ENCODE data around the gene MMP20.

MMP20 gene

DNA sequence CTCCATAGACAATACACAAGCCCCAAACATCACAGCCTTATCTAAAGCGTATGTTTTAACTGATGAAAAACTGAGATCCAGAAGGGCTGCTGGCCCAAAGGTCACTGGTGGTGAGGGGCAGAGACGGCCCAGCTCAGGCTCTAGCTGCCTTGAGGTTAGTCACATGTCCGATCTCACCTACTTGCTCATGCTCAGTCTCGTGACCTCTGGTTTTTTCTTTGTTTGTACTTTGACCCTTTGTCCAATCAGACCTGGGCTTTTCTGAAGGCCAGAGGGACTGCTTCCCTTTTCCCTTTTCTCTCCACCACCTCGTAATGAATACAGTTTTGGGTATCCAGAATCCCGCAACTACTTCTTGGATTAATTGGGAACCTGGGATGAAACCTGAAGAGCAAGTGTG is 28.6 kb downstream of the MMP20 start:
- DNase-seq (ENCODE audit: insufficient read length, low spot score) (no peak), FAIRE-seq (no peak)

DNA sequence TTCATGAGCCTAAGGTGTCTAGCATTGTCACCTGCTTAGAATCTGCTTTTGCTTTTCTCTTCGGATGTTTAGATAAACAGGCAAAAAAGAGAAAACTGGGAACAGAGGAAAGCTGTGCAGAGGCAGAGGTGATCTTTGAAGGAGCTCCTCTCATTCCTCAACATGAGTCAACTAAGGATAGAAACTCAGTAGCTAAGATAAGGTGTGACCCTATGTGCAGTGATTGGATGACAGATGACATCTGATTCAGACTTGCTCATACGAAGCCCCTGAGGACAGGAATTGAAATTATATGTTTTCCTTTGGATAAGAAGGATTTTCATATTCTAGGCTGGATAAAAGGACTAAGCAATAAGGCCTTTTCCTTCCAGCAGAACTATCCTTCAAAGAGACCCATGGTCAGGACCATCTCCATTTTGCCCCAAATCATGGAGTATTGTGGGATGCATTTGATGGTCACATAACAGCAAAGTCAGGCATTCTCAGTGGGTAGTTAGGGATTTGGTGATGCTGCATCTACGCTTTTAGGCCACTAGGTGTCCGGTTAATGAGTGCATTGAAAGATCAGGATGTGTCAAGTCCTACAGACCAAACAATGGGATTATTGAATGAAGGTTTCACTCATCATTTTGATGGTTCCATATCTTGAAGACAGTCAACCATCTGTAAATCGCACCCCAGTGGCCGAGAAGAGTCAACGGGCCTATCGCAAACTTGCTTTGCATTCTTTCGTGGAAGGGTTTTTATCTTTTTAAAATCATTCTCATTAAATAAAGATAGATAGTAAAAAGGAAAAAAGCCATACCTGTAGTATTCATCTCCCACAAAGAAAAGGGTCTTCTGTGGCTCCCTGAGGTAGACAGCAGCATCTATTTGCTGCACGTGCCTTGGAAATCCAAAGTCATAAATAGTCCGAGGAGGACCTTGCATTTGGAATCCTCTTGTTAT is 32.2 kb downstream of the MMP20 start:
- peak; percentile 32 for DNase-seq (ENCODE audit: insufficient read length, low spot score)
- FAIRE-seq: peak; percentile 97

DNA sequence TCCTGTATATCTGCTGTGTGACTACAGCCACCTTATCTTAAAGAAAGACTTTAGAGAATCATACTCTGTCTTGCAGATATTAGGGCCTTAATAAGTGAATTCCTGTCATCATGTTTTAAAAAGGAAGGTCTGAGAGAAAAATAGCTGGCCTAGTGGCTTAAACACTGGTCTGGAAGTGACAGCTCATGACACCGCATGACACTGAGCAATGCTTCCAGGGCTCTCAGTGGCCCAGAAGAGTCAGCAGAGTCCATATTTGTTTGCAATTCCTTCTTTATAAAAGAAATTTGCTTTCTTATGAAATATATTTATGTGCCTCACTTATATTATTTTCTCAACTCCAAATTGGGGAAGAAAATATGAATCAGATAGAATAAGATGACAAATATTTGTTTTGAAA is 33.0 kb downstream of the MMP20 start:
- DNase-seq (ENCODE audit: insufficient read length, low spot score): no peak
- no peak for FAIRE-seq

- FAIRE-seq (no peak), DNase-seq (ENCODE audit: insufficient read length, low spot score) (no peak)
Observed at GRCh38 chr11:102591160-102591718, 33.9 kb downstream of the MMP20 start.

- FAIRE-seq (no peak), DNase-seq (ENCODE audit: insufficient read length, low spot score) (no peak)
Observed at GRCh38 chr11:102590276-102591049, 34.7 kb downstream of the MMP20 start.

- DNase-seq (ENCODE audit: insufficient read length, low spot score) (no peak), FAIRE-seq (no peak)
Observed at GRCh38 chr11:102589047-102589459, 36.1 kb downstream of the MMP20 start.

DNA sequence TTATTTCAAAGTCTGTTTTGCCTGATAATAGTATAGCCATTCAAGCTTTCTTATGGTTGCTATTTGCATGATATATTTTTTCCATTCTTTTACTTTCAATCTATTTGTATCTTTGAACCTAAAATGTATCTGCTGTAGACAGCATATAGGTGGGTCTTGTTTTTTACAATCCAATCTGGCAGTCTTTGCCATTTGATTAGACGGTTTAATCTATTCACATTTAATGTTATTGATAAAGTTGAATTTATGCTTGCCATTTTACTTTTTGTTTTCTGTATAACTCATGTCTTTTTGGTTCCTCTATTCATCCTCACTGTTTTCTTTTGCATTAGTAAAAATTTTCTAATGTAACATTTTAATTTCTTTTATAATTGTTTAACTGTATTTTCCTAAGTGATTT is 37.4 kb downstream of the MMP20 start:
- DNase-seq (ENCODE audit: insufficient read length, low spot score): no peak
- no peak for FAIRE-seq

- DNase-seq (ENCODE audit: insufficient read length, low spot score): no peak
- FAIRE-seq: peak; percentile 96
Observed at GRCh38 chr11:102583141-102583873, 41.8 kb downstream of the MMP20 start.

DNA sequence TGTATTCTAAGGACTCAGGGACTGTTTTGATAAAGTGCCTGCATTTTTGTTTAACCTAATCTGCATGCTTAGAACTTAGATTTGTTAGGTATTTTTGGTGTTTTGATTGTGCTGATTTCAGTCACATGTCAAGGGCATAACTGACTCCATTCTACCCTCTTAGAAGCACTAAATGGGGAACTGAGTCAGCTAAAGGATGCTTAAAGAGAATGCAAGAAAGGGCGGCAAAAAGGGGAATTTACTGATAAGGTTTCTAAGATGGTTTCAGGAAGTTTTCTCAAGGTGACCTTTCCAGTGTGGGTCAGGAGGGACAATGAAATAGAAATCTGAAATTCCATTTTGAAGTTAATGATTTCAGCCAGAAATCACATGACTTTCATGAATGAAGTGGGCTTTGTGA is 43.0 kb downstream of the MMP20 start:
- FAIRE-seq: no peak

GRCh38 chr11:102581066-102581465 is 44.1 kb downstream of the MMP20 start:
- peak; percentile 72 for FAIRE-seq
- DNase-seq (ENCODE audit: insufficient read length, low spot score): no peak

More for the DNA sequence above, 43.0 kb downstream of the MMP20 start:
- DNase-seq (ENCODE audit: insufficient read length, low spot score): no peak

DNA sequence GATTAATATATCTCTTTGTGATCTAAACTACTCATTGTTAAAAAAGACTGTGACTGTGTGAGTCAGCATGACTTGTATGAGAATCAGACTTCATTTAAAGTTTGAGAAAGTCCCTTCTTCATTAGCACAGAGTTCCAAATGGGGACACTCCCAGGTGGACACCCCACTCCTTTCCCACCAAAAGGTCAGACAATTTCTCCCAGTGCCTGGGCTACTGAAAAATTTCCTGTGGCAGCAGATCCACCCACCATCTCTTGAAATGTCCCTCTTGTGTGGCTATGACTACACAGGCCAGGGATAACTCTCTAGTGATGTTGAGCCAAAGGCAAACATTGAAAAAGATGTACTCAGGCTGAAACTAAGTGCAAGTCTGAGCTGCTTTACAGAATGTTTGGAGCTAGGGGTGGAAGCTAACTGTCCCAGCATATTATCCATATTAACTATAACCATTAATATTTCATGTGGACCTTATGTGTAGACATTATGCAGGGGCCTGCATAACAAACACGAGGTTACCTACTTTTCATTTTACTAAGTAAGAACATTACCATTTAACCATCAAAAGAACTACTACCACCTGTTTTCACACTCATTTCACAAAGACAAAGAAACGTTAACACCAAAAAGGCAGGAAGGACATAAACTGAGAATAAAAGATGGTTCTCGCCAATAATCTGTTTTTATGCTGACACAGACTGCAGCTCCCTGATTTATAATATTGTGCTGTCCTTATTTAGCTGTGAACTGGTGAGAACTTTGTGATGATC is 44.8 kb downstream of the MMP20 start:
- FAIRE-seq (peak; percentile 54), DNase-seq (ENCODE audit: insufficient read length, low spot score) (no peak)

DNA sequence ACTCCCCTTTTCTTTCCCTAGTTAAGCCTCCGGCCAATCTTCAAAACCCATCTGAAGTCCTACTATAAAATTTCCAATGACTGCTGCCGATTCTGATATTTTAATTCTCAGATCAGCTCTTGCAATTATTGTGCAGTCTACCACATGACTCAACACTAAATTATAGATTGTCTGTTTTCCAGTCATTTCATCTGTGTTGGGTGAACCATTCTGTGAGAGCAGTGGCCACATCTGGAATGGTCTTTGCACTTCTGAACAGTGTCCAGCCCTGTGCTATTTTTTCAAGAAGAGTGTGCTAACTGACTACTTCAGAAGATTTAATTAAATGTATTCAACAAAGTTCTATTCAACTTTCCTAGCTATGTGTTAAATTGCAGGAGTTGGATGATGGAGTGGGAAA is 47.4 kb downstream of the MMP20 start:
- FAIRE-seq: peak; percentile 33
- DNase-seq (ENCODE audit: insufficient read length, low spot score): no peak

- FAIRE-seq (no peak), DNase-seq (ENCODE audit: insufficient read length, low spot score) (no peak)
Observed at GRCh38 chr11:102577182-102577581, 48.0 kb downstream of the MMP20 start.

DNA sequence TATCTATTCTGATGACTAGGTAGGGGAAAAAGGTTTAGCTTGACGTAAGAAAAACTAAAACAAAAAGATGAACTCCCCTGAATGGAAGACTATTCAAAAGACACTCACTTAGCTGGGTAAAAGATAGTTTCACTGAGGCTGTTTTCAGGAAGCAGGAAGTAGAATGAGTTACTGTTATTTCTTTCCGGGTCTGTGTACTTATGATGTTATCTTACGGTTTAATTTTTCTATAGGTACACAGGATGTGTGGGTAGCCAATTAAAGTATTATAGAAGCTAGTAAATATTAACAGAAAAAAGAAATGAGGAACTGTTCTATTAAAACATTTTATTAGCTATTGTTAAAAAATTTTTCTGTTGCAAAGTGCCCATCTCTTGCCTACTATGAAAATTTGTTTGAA is 48.8 kb downstream of the MMP20 start:
- FAIRE-seq (no peak), DNase-seq (ENCODE audit: insufficient read length, low spot score) (no peak)

- peak; percentile 72 for FAIRE-seq
- no peak for DNase-seq (ENCODE audit: insufficient read length, low spot score)
Observed at GRCh38 chr11:102575012-102575411, 50.1 kb downstream of the MMP20 start.

DNA sequence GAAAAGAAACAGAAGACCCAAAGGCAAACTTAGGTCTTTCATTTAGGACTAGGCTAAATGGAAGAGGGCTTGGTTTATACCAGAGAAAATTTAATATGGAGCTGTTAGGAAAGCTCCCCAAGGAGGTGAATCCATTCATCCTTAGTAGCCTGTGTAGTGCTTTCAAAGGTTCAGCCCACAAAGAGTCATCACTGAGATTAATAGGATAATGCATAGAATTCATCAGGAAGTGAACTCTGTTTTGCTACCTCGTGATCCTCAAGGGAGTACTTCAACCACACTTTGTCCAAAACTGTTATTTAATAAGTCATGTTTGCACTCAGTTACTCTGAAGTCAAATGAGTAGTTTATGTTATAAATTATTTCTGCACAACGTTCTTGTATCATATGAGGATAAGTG is 51.3 kb downstream of the MMP20 start:
- DNase-seq (ENCODE audit: insufficient read length, low spot score) (no peak), FAIRE-seq (no peak)

DNA sequence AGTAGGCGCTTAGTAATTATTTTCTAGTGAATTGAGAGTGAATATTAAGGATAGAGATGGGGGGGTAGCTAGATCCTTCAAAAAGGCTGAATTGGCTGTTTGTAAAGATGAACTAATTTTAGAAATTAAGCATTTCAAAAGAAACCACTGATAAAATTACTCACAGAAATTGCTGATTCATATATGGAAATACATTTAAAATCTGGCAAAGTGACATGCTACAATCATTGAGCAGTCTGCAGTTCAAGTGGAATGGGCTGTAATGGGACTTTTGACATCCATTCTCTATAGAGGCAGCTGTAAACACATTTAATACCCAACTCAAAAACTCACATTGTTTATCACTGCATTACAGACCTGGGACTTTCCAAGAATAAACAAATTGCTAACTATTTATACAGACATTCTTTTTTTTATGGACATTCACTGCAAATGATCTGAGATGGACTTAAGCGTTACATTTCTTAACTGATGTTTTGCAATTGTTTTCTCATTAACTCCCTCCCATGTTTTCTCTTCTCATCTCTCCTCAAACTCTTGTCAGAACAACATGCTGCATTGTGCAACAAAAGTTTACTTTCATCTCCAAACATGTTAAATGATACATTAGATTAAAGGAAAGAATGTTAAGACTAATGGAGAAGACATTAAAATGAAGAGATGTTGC is 52.4 kb downstream of the MMP20 start:
- DNase-seq (ENCODE audit: insufficient read length, low spot score) (no peak), FAIRE-seq (no peak)

- DNase-seq (ENCODE audit: insufficient read length, low spot score) (no peak), FAIRE-seq (no peak)
Observed at GRCh38 chr11:102568851-102569250, 56.3 kb downstream of the MMP20 start.

DNA sequence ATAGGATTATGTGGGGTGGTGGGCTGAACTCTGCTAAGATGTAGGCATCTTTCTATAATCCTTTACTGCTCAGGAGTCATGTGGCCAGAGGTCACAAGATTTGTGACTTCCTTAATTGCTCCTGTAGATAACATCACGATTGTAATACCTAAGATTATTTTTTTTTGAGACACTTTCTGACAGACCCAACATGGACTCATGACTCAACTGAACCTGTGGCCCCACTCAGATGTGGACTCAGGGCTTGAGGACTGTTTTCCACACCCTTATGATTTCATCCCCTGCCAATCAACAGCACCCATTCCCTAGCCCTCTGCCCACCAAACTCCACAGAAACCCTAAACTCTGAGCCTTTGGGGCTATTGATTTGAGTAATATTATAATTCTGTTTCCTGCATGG is 59.0 kb downstream of the MMP20 start:
- DNase-seq (ENCODE audit: insufficient read length, low spot score) (no peak), FAIRE-seq (peak; percentile 42)
